ENCODE measurements around the gene STRAP. TPM values are rescaled to one million over a fixed set of nuclear protein-coding genes. Genes with fewer than 3 reads are reported as not detected.

STRAP gene
- total and polyA plus RNA-seq, 2 donors (not counting 3 experiments of a cell fraction or from before 2014, with no cell fraction given): 76.9 to 138 TPM

- Histone ChIP-seq H3K4me1 (ENCODE audit: control insufficient read depth, extremely low read depth, insufficient read depth, low read length) (no peaks in the 10 kb centered on the region), H2AFZ (ENCODE audit: low read depth, low read length) (no peak overlapping the region), H4K20me1 (replicated peaks; ENCODE audit: control insufficient read depth, extremely low read depth, insufficient read depth, low read length) (no peaks in the 10 kb centered on the region), H3K4me2 (ENCODE audit: insufficient read depth, low read length) (no peak overlapping the region), H3K4me3 (replicated peaks in 1 of 3; ENCODE audit: insufficient read depth in 1 of 3, low read depth in 1 of 3, low read length in 3 of 3) (no peak overlapping the region), H3K79me2 (ENCODE audit: control insufficient read depth, insufficient read depth, low read length) (no peaks in the 10 kb centered on the region), H3K9ac (replicated peaks; ENCODE audit: extremely low read depth, insufficient read depth, low read length) (no peak overlapping the region), H3K27ac (ENCODE audit: insufficient read depth, low read depth, low read length) (no peak overlapping the region), H3K9me3 (replicated peaks; ENCODE audit: control insufficient read depth, insufficient read depth, low read length) (no peaks in the 10 kb centered on the region), H3K27me3 (ENCODE audit: control insufficient read depth in 2 of 2, insufficient read depth in 2 of 2, low read length in 2 of 2) (no peaks in the 10 kb centered on the region), H3K36me3 (ENCODE audit: control insufficient read depth in 2 of 2, extremely low read depth in 1 of 2, insufficient read depth in 2 of 2, low read length in 2 of 2) (no peaks in the 10 kb centered on the region), H3K9me1 (replicated peaks; ENCODE audit: control insufficient read depth, extremely low read depth, insufficient read depth, low read length) (no peaks in the 10 kb centered on the region)
- DNase-seq (ENCODE audit: low read depth, low spot score) (no peak), FAIRE-seq (no peak)
- CTCF ChIA-PET: interaction anchor here (0.9 to 3.2 kb wide), 8 partner anchors 8 to 315 kb away, joined by 3 to 21 read pairs (median 4); no protein-coding TSS in a partner anchor
- intact Hi-C loops (cut with micrococcal nuclease) (no loop called here), dilution Hi-C loops (cut with MboI; ENCODE audit: extremely low pct_ligation_motif_present, low sequenced_read_pairs) (no loop called here)
- BruUV-seq (replicated peaks): no TSS peak
- TF ChIP-seq EZH2 (IDR thresholded peaks at IDR 0.05; ENCODE audit: borderline replicate concordance, low read depth, low read length, severe bottlenecking) (no peak), POLR2AphosphoS5 (IDR thresholded peaks at IDR 0.05; ENCODE audit: insufficient read depth, low read depth, low read length) (no peak), CTCF (IDR thresholded peaks at IDR 0.05; ENCODE audit: extremely low read depth in 1 of 2, insufficient read depth in 1 of 2, low read depth in 1 of 2, low read length in 2 of 2) (no peak), MAX (IDR thresholded peaks at IDR 0.05; ENCODE audit: insufficient read depth, insufficient read length) (no peak), POLR2A (IDR thresholded peaks at IDR 0.05; ENCODE audit: low read depth, low read length) (no peak), MYC (IDR thresholded peaks at IDR 0.05; ENCODE audit: low read depth, low read length) (no peak), GATA2 (IDR thresholded peaks at IDR 0.05; ENCODE audit: insufficient read depth, insufficient read length, low read depth, low read length) (no peak)
- POLR2A ChIA-PET: no interaction called here
These were observed 35.3 kb upstream of the STRAP start for GRCh38 chr12:15846887-15847286.

All from endothelial cell of umbilical vein (primary cell).